Fibroblast of villous mesenchyme (primary cell): Measurements from ENCODE around the gene EFNA2. TPM values are rescaled to one million over a fixed set of nuclear protein-coding genes. Genes with fewer than 3 reads are reported as not detected.

Experiments
- DNase-seq: peaks from one replicate; pipeline ENCODE4 v3.0.0-alpha.2; 2010; ENCODE audit warnings: low read depth
- H3K4me3 ChIP-seq: 2 replicates; pipeline ENCODE4 v1.5.1; 2011; ENCODE audit warnings: low read depth, mild to moderate bottlenecking, low read length
- CTCF ChIP-seq: IDR thresholded peaks from 2 replicates; pipeline ENCODE4 v1.5.1; 2012; ENCODE audit warnings: low read depth, mild to moderate bottlenecking, low read length; ENCODE audit not compliant: insufficient read depth
- total RNA-seq: library from RNA; depleted of rRNA; stranded (reverse); fragments of >200 nt; gene quantifications from 2 replicates; pipeline ENCODE4 v1.2.3, GENCODE V29; 2012

EFNA2 gene
- total RNA-seq, 1 donor, result not detected

GRCh38 chr19:1288833-1289685, 3.4 kb downstream of the EFNA2 start:
- no peak for TF ChIP-seq CTCF
- no peak overlapping the region for H3K4me3 ChIP-seq
- DNase-seq, result no peak

GRCh38 chr19:1289686-1290025, 4.0 kb downstream of the EFNA2 start:
- no peak overlapping the region for H3K4me3 ChIP-seq
- TF ChIP-seq CTCF, result no peak
- DNase-seq, result no peak

GRCh38 chr19:1290196-1290702, 4.6 kb downstream of the EFNA2 start:
- DNase-seq, result no peak
- H3K4me3 ChIP-seq, result no peak overlapping the region
- TF ChIP-seq CTCF, result no peak

- DNase-seq, result no peak
- TF ChIP-seq CTCF, result no peak
- H3K4me3 ChIP-seq, result no peak overlapping the region
These were observed 5.3 kb downstream of the EFNA2 start for GRCh38 chr19:1290703-1291651.

GRCh38 chr19:1291761-1292418, 6.2 kb downstream of the EFNA2 start:
- no peak overlapping the region for H3K4me3 ChIP-seq
- TF ChIP-seq CTCF, result no peak
- DNase-seq, result no peak

- H3K4me3 ChIP-seq, result no peak overlapping the region
- TF ChIP-seq CTCF, result no peak
- no peak for DNase-seq
These were observed 6.9 kb downstream of the EFNA2 start for GRCh38 chr19:1292419-1293151.
